Lower leg skin (tissue), 4 donors: Measurements from ENCODE around the gene KRT80. TPM values are rescaled to one million over a fixed set of nuclear protein-coding genes. Genes with fewer than 3 reads are reported as not detected.

ENCODE experiments used
- DNase-seq, 2 donors: peaks; one replicate each; pipeline ENCODE4 v3.0.0-alpha.2; 2019; ENCODE audit warnings: low spot score in 2 of 2
- H3K4me3 ChIP-seq: fragments of 200-600 bp; sonication (generic); 2 replicates; pipeline ENCODE4 v1.5.1; 2017; ENCODE audit warnings: mild to moderate bottlenecking, low read depth; ENCODE audit not compliant: poor library complexity, severe bottlenecking
- CTCF ChIP-seq, 3 donors: fragments of 450-650 bp; IDR thresholded peaks; one replicate each; pipeline ENCODE4 v1.5.1; 2016; ENCODE audit warnings: antibody characterized with exemption in 3 of 3, mild to moderate bottlenecking in 3 of 3, moderate library complexity in 2 of 3
- POLR2A ChIP-seq, 2 donors: fragments of 450-650 bp; IDR thresholded peaks; one replicate each; pipeline ENCODE4 v1.6.1; 2016 to 2017; ENCODE audit warnings: antibody characterized with exemption in 2 of 2, mild to moderate bottlenecking in 1 of 2, moderate library complexity in 1 of 2
- WGBS, 2 donors: methylation state at CpG; one replicate each; pipeline ENCODE4 v1.1.5; 2018; 5-methylcytosine and 5-hydroxymethylcytosine counted together
- intact Hi-C: fragments of 100-400 bp; cut with DNase I; formaldehyde crosslinking; loops from one replicate; pipeline ENCODE4 v1.15.0; 2023; ENCODE audit warnings: low total_unique reads
- total RNA-seq, 4 donors: library from RNA; depleted of rRNA; stranded (reverse); fragments of >200 nt; gene quantifications; one replicate each; pipeline ENCODE4 v1.1.0, GENCODE V29; 2016

The KRT80 gene
- total RNA-seq, 4 donors from 2014 or later = 269 to 349 (median 275) TPM

GRCh38 chr12:52170827-52171226, 21.0 kb downstream of the KRT80 start:
- intact Hi-C loops = no loop called here
- no peak for DNase-seq
- TF ChIP-seq CTCF (IDR thresholded peaks at IDR 0.05) (no peak), POLR2A (IDR thresholded peaks at IDR 0.05) (no peak)
- WGBS, 2 donors = 87 to 95% methylated on average over 9 of the region's 9 CpGs
- H3K4me3 ChIP-seq = no peak overlapping the region

GRCh38 chr12:52169886-52170285, 21.9 kb downstream of the KRT80 start:
- H3K4me3 ChIP-seq = no peak overlapping the region
- 62 to 85% methylated on average over 1 of the region's 1 CpG for WGBS, 2 donors
- no peak for DNase-seq
- TF ChIP-seq CTCF (IDR thresholded peaks at IDR 0.05) = no peak
- TF ChIP-seq POLR2A (IDR thresholded peaks at IDR 0.05) = no peak
- intact Hi-C loops = loop anchor here (5.0 kb wide), 1 partner anchor 107 kb away; no protein-coding TSS in a partner anchor

- intact Hi-C loops = loop anchor here (5.0 kb wide), 1 partner anchor 109 kb away; no protein-coding TSS in a partner anchor
- no peak for DNase-seq
- WGBS, 2 donors = 80 to 85% methylated on average over 12 of the region's 12 CpGs
- TF ChIP-seq POLR2A (IDR thresholded peaks at IDR 0.05) (no peak), CTCF (IDR thresholded peaks at IDR 0.05) (no peak)
- H3K4me3 ChIP-seq = no peak overlapping the region
Measured at GRCh38 chr12:52168019-52168717, 23.6 kb downstream of the KRT80 start.

- no peak for DNase-seq
- WGBS, 2 donors = 76 to 78% methylated on average over 3 of the region's 3 CpGs
- no peak overlapping the region for H3K4me3 ChIP-seq
- no peak for TF ChIP-seq CTCF (IDR thresholded peaks at IDR 0.05)
- no peak for TF ChIP-seq POLR2A (IDR thresholded peaks at IDR 0.05)
- intact Hi-C loops = loop anchor here (5.0 kb wide), 1 partner anchor 110 kb away; no protein-coding TSS in a partner anchor
Measured at GRCh38 chr12:52167526-52167925, 24.3 kb downstream of the KRT80 start.

GRCh38 chr12:52166672-52167071, 25.1 kb downstream of the KRT80 start:
- 69 to 83% methylated on average over 1 of the region's 1 CpG for WGBS, 2 donors
- no peak for DNase-seq
- TF ChIP-seq POLR2A (IDR thresholded peaks at IDR 0.05) (no peak), CTCF (IDR thresholded peaks at IDR 0.05) (no peak)
- intact Hi-C loops = loop anchor here (5.0 kb wide), 1 partner anchor 111 kb away; no protein-coding TSS in a partner anchor
- H3K4me3 ChIP-seq = no peak overlapping the region
